GM21360 (cell line): Measurements from ENCODE around the gene DMP1.

ENCODE experiments used
- ATAC-seq: cut with Tn5 transposase; IDR thresholded peaks from one replicate; pipeline ENCODE4 v1.9.1; 2021; ENCODE audit warnings: mild to moderate bottlenecking, moderate library complexity; ENCODE audit not compliant: unreplicated experiment

DMP1 gene, protein sequence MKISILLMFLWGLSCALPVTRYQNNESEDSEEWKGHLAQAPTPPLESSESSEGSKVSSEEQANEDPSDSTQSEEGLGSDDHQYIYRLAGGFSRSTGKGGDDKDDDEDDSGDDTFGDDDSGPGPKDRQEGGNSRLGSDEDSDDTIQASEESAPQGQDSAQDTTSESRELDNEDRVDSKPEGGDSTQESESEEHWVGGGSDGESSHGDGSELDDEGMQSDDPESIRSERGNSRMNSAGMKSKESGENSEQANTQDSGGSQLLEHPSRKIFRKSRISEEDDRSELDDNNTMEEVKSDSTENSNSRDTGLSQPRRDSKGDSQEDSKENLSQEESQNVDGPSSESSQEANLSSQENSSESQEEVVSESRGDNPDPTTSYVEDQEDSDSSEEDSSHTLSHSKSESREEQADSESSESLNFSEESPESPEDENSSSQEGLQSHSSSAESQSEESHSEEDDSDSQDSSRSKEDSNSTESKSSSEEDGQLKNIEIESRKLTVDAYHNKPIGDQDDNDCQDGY

DNA sequence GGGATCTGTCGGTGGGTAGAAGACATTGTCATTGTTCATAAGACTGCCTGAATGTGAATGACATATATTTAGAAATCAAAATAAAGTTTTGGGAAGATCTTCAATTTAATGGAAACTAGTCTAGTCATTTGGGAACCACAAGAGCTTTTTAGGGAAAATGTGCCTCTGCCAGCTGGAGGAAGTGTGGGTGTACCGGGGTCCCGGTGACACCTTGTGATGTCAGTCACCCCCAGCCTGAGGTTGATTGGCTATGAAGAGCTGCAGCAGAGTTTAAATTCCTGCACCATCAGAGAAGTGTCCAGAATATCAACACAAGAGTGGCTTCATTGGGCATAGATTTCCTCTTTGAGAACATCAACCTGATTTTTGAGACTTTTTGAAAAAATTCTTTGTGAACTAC lies at the start of gene DMP1:
TSS of gene DMP1 (plus strand) at position 301 of the 400 bp plus-strand sequence. CDS start 6,213 bp downstream, outside the sequence.
- ATAC-seq, result no peak

DNA sequence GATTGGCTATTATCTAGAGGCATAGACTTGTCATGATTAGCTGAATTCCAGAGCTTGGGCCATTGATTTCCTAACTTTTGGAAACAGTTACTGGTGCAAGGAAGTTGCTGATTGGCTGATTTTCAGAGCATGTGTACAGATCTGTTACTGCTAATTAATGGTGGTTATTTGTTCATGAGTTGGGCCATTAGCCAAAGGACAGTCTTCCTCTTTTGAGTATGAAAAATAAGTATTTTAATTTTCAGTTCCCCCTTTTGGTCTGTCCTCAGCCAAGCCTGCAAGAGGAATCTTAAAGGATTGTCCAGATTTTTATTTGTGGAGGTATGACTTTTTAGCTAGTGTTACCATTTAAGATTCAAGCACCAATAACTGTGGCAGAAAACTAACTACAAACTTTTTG lies 48.7 kb upstream of the DMP1 start:
- ATAC-seq, result no peak

DNA sequence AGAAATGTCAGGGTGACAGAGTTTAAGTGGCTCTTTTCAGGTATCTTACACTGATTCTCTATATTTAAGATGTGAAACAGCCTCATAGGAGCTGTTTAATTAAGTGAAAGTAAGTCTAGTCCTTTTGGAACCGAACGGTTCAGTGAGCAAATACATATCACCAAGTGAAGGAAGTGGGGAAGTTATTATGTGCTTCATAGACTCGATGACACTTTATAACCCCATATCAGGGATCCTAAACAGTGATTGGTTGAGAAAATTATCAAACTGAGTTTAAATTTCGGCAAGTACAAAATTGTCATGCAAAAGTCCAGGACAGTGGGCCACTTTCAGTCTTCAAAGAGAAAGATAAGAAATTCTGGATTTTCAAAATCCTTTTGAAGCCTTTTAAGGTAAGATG lies 41.9 kb upstream of the DMP1 start, which contains the start of gene DSPP:
TSS of gene DSPP (plus strand) at position 301 of the 400 bp plus-strand sequence. CDS start 2,380 bp downstream, outside the sequence.
- ATAC-seq, result no peak

DNA sequence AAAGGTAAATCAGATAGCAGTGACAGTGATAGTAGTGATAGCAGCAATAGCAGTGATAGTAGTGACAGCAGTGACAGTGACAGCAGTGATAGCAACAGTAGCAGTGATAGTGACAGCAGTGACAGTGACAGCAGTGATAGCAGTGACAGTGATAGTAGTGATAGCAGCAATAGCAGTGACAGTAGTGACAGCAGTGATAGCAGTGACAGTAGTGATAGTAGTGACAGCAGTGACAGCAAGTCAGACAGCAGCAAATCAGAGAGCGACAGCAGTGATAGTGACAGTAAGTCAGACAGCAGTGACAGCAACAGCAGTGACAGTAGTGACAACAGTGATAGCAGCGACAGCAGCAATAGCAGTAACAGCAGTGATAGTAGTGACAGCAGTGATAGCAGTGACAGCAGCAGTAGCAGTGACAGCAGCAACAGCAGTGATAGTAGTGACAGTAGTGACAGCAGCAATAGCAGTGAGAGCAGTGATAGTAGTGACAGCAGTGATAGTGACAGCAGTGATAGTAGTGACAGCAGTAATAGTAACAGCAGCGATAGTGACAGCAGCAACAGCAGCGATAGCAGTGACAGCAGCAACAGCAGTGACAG lies 35.7 kb upstream of the DMP1 start:
- ATAC-seq, result no peak

DNA sequence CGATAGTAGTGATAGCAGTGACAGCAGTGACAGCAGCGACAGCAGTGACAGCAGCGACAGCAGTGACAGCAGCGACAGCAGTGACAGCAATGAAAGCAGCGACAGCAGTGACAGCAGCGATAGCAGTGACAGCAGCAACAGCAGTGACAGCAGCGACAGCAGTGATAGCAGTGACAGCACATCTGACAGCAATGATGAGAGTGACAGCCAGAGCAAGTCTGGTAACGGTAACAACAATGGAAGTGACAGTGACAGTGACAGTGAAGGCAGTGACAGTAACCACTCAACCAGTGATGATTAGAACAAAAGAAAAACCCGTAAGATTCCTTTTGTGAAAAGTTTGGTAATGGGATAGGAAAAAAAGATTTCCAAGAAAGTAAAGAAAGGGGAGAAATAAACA lies 33.8 kb upstream of the DMP1 start:
- no peak for ATAC-seq

DNA sequence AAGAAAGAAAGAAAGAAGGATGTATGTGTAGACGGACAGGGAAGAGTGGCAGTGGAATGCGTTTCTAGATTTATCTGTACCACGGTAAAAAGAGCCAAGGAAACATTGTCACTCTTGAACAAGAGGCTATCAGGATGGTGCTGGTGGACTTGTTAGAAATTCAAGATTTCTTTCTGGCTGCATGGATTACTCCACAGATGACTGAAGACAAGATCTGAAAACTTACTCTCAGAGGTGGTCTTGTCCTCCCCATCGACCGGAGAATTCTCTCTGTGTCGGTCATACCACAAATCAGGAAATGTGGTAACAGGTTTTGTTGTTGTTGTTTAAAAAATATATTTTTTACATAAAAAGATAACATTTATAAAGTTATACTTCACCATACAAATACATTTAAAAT lies 30.0 kb upstream of the DMP1 start:
- ATAC-seq, result no peak

DNA sequence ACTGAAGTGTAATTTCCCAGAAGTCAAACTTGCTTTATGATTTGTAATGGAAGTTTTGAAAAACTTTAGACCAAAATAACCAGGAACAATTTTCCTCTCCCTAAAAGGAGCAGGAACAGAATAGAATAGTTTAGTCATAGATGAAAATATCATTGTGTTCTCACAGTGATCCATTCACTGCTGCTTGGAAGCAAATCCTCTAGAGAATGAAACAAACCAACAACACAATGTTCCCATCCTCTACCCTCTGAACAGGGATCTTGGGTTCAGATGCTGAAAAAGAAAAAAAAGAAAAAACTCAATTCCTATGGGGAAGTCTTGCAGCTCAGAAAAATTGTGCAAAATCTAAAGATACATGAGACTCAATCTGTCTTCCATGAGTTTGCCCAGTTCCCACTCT lies 29.6 kb upstream of the DMP1 start:
- no peak for ATAC-seq

DNA sequence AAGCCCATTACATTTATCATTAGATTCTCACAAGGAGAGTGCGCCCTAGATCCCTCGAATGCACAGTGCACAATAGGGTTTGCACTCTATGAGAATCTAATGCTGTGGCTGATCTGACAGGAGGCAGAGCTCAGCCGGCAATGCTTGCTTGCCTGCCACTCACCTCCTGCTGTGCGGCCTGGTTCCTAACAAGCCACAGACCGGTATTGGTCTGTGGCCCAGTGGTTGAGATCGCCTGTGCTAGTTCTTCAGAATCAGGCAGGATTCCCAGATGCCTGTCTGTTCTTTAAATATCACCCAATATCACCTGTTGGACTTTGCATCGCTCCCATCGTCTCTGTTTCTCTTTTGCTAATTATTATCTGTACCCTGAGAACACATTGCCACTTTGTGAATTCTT lies 27.8 kb upstream of the DMP1 start:
- no peak for ATAC-seq

DNA sequence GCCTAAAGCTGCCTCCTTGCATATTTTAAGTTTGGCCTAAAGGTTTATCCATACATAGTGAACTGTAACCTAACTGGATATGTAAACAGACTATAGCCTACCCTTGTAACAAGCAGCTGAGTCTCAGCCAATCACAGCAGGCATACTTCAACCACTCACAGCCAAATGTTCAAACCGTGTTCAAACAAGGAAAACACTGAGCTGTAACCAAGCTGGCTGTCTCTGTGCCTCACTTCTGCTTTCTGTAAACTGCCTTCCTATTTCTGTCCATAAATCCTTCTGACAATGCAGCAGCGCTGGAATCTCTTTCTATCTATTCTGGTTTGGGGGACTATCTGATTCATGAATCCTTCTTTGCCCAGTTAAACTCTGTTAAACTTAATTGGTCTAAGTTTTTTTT lies 25.4 kb upstream of the DMP1 start:
- peak; percentile 96 for ATAC-seq

DNA sequence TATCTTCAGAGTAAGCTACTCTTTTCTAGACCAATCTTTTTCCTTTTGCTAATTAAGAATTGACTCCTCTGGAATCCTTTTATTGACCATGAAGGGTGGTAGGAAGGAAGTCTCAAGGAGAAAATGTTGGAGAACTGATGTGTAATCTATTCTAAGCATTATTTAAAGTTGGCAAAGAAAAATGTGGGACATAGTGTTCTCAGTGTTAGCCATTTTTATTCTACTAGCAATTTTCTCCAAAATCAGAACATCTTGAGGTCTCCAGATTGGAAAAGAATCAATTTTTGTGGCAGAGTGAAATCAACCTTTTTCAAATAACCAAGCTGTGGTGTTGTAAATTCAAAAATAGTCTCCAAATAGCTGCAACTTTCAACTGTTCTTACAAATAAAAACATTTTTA lies 18.4 kb upstream of the DMP1 start:
- no peak for ATAC-seq

DNA sequence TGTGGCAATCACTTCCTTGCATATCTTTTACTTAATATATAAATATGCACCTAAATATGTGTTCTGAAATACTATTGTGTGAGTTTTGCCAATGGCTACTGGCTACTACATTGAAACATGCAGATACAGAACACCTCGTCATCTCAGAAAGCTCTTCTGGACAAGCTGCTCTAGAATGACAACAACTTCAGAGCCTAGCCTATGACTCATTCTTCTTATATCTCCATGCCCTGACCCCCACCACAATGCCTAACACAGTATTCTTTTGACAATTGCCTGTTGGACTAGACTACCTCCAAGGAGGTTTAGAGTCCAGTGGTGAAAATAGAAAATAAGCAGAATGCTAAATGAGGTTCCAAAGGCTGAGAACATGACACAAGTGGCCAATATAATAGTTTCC lies 17.6 kb upstream of the DMP1 start:
- no peak for ATAC-seq

DNA sequence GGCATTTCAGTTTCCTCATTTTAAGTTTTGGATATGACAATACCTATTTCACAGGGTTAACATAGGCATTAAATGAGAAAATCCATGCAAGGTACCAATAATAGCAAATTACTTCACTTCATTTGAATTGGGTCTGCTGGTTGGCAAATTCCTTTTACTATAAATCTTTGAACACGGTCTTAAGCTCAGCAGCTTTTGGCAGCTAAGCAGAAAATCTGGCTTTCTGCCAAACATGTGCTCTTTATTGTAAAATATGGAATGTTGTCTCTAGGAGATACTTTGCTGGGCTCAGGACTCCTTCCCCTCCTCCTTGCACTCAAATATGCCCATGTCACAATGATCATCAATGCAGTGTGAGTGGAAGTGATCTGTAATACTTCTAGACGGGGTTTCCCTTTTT lies 16.8 kb upstream of the DMP1 start:
- no peak for ATAC-seq

DNA sequence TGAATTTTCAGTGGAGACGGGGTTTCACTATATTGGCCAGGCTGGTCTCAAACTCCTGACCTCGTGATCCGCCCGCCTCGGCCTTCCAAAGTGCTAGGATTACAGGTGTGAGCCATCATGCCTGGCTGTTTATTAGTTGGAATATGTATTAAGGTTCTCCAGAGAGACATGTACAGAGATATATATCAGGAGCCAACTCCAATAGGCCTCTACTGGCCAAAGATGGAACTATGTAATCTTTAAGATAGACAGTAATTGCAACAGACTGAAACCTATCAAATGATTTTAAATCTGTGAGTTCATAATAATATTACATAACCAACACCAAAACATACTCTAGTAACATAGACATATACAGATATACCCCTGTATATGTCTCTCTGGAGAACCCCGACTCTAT lies 5.8 kb upstream of the DMP1 start:
- no peak for ATAC-seq

DNA sequence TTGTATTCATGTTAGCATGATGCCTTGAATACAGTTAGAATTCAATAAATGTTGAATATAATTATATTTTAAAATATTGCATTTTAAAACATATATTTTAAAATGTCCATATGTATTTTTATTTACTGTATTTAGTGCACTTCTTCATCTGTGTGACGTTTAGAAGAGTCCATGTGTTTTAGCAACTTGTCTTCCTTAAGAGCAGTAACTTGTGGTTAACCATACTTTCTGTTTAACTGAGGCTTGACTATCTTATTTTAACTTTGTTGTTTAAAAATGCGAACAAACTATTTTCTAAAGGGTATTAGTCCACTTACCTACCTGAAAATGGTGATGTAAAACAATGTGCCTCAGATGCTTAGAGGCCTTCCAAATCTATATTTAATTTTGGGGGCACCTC lies 858 bp downstream of the DMP1 start:
- ATAC-seq, result no peak

DNA sequence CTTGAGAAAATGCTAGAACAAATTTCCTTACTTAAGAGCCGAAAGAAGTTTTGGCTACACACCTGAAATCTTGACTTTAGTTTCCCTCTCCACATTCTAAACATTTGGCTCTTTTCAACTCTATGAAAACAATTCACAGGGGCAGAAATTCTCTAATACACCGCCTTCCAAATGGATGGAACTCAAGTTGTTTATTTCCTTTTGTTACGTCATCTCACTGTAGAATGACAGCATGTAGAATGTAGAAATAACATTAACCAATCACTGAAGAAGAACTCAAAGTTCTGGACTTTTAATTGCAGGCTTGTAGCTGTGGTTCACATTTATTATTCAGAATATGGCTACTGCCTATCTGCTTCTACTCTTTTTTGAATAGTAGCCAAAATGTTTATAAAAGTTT lies 1.9 kb downstream of the DMP1 start:
- no peak for ATAC-seq

DNA sequence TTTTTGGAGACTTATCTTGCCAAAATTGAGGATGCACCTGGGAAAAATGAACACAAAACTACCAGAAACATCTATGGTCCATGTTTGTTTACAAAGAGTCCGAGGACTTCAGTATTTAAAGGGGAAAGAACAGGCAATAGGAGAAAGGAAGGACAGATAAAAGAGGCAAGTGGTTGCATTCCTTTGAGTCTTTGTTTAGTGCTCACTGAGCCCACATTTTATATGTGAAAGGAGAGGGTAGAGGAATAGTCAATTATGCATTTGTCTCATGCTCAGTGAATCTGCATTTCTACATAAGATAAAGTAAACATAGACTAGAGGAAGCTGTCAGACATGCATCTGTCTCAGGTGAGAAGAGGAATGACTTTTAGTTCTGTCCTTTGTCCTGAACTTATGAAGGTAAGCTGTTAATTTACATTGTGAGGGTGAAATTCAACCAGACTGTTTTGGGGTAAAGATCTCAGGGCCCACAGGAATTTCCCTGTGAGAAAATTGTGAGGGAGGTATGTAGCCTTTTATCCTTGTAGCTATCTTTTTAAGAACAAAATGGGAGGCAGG lies 4.5 kb downstream of the DMP1 start:
- no peak for ATAC-seq

DNA sequence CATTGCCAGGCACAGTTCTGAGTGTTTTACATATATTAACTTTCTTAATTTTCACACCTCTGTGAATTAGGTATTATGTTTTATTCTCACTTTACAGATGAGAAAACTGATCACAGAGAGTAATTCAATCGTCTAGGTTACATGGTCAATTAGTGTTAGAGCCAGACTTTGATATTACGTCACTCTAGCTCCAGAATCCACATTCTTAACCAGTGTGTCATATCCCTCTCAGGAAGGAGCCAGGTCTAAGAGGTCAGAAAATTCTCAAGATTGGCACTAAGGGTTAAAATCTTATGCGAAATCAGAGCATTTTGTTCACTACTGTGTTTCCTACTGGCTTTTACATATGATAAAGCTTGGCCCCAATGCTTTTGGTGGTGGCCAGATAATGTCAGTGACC lies 7.4 kb downstream of the DMP1 start:
- ATAC-seq, result no peak

DNA sequence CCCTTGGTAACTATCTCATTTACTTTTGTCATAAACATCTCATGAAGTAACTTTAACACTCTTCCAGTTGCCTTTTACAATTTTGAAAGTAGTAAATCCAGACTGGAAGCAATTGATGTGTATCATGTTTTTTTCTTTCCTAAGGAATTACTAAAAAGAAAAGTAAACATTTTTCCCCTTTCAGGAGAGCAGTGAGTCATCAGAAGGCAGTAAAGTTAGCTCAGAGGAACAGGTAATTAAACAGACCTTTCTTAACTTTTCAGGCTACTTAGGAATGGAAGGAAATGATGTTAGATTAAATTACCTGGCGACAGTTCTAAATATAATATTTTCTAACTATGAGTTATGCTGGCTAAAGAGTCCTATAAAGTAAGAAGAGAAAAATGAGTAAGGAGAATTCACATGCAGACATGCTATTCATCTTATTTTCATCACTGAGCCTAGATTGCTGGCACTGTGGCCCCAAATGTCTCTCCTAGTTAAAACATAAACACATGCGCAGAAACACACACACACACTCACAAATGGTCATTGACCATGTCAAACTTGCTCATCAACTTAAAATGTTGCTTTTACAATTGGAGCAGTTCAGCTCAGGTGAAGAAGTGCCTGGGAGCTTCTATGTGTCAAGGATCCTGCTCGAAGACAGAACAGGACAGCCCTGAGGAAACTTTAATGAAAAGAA lies 9.3 kb downstream of the DMP1 start:
- no peak for ATAC-seq

DNA sequence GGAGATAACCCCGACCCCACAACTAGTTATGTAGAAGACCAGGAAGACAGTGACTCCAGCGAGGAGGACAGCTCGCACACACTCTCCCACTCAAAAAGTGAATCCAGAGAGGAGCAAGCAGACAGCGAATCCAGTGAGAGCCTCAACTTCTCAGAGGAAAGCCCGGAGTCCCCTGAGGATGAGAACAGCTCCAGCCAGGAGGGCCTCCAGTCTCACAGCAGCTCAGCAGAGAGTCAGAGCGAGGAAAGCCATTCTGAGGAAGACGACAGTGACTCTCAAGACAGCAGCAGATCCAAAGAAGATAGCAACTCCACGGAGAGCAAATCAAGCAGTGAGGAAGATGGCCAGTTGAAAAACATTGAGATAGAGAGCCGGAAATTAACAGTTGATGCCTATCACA lies 12.8 kb downstream of the DMP1 start:
- ATAC-seq, result no peak

DNA sequence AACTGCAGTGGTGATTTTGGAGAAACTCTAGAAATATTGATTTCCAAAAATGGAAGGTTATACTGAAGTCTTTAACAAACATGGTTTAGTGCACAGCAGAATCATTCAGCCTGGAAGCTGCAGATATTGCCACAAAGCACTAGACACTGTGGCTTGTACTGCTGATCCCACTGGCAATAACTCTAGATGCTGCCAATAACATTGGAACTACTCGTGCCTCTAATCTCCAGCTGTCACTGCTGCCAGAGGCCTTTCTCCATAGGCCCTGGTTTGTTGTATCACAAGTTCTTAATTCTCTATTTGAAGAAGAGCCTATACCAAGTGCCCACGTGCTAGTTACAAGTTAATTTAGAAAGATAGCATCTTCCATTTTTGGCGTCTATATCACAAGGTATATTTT lies 19.3 kb downstream of the DMP1 start:
- ATAC-seq, result no peak

DNA sequence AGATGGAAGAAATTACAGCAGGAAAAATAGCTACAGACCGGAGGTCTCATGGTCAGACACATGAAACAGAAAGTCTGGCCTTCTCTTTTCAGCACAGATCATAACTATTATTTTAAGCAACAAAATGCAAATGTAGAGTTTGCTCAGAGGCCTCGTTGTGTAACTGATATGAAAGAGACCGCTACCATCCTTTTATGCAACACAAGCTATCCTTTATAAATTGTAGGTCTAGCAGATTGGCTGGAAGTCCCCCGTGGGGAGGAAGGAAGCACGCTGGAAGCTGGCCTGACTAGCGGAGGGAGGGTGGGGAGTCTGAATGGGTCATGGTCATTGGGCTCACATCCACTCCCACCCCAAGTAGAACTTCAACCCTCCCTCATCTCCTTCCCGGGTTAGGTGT lies 27.7 kb downstream of the DMP1 start:
- ATAC-seq, result peak; percentile 88
